Testis (tissue), 2 donors: ENCODE results near the gene COL13A1.

Experiments
- POLR2A ChIP-seq: fragments of 450-650 bp; IDR thresholded peaks from one replicate; pipeline ENCODE4 v1.6.1; 2017; ENCODE audit warnings: antibody characterized with exemption, mild to moderate bottlenecking, moderate library complexity
- TF ChIP-seq, protein P1 (sequence below), 3 experiments: fragments of 450-650 bp in 2 of 3; fragments of 200-600 bp in 1 of 3; sonication (generic) in 1 of 3; IDR thresholded peaks; one replicate each; pipeline ENCODE4 v1.5.1; 2016 to 2019; ENCODE audit warnings: antibody characterized with exemption in 3 of 3, mild to moderate bottlenecking in 2 of 3, moderate library complexity in 1 of 3

DNA sequence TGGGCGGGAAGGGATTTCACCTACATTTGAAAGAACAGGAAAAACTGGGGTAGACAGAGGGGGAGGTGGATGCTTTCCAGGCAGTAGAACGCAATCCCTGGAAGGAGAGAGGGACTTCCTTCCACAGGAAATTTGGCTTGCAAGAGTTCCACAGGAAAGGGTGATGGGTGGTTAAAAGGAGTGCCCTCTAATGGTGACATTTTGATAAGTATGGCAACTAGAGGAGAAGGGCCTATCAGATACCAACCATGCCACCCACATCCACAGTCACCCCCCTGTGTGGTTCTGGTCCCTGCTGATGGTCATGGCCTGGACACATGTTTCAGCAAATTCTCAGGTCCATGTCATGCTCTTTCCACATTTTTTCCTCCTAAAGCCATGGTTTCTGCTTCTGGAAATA lies 27.1 kb upstream of the COL13A1 start:
- TF ChIP-seq, protein P1, sequence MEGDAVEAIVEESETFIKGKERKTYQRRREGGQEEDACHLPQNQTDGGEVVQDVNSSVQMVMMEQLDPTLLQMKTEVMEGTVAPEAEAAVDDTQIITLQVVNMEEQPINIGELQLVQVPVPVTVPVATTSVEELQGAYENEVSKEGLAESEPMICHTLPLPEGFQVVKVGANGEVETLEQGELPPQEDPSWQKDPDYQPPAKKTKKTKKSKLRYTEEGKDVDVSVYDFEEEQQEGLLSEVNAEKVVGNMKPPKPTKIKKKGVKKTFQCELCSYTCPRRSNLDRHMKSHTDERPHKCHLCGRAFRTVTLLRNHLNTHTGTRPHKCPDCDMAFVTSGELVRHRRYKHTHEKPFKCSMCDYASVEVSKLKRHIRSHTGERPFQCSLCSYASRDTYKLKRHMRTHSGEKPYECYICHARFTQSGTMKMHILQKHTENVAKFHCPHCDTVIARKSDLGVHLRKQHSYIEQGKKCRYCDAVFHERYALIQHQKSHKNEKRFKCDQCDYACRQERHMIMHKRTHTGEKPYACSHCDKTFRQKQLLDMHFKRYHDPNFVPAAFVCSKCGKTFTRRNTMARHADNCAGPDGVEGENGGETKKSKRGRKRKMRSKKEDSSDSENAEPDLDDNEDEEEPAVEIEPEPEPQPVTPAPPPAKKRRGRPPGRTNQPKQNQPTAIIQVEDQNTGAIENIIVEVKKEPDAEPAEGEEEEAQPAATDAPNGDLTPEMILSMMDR (IDR thresholded peaks at IDR 0.05) = no peak
- no peak for TF ChIP-seq POLR2A
